DOHH2 (cell line): ENCODE measurements around the gene STRN.

ENCODE experiments used
- H3F3A ChIP-seq: fragments of 200-600 bp; sonication (generic), shearing (Covaris generic); 2 replicates; pipeline ENCODE4 v1.6.0; 2016; ENCODE audit warnings: antibody characterized with exemption, mild to moderate bottlenecking; ENCODE audit not compliant: control insufficient read depth, insufficient read depth
- H3K27ac ChIP-seq: fragments of 200-600 bp; sonication (generic); 2 replicates; pipeline ENCODE4 v1.5.1; 2014; ENCODE audit warnings: low read depth, mild to moderate bottlenecking, low read length, moderate library complexity
- H3K27me3 ChIP-seq: fragments of 200-600 bp; sonication (generic); 2 replicates; pipeline ENCODE4 v1.6.1; 2014; ENCODE audit warnings: mild to moderate bottlenecking, low read length, mixed read lengths; ENCODE audit not compliant: control insufficient read depth
- H3K36me3 ChIP-seq: fragments of 200-600 bp; sonication (generic); 2 replicates; pipeline ENCODE4 v1.6.1; 2014; ENCODE audit warnings: mild to moderate bottlenecking, low read length, moderate library complexity, mixed read lengths; ENCODE audit not compliant: control insufficient read depth
- H3K4me1 ChIP-seq: fragments of 200-600 bp; sonication (generic); 2 replicates; pipeline ENCODE4 v1.6.1; 2014; ENCODE audit warnings: mild to moderate bottlenecking, low read length, mixed read lengths; ENCODE audit not compliant: control insufficient read depth
- H3K4me2 ChIP-seq: fragments of 200-600 bp; sonication (generic); 2 replicates; pipeline ENCODE4 v1.6.0; 2014; ENCODE audit warnings: mild to moderate bottlenecking, low read length, moderate library complexity
- H3K4me3 ChIP-seq: fragments of 200-600 bp; sonication (generic); 2 replicates; pipeline ENCODE4 v1.5.1; 2014; ENCODE audit warnings: mild to moderate bottlenecking, low read length, mixed read lengths
- H3K79me2 ChIP-seq: fragments of 200-600 bp; sonication (generic); 2 replicates; pipeline ENCODE4 v1.6.1; 2014; ENCODE audit warnings: mild to moderate bottlenecking, low read length, mixed read lengths; ENCODE audit not compliant: control insufficient read depth
- H3K9me2 ChIP-seq: fragments of 200-600 bp; sonication (generic); replicated peaks from 2 replicates; pipeline ENCODE4 v1.6.1; 2014; ENCODE audit warnings: mild to moderate bottlenecking, low read length, mixed read lengths; ENCODE audit not compliant: control insufficient read depth
- H3K9me3 ChIP-seq: fragments of 200-600 bp; sonication (generic); 2 replicates; pipeline ENCODE4 v1.6.1; 2014; ENCODE audit warnings: antibody characterized with exemption, low read length, mixed read lengths; ENCODE audit not compliant: control insufficient read depth, insufficient read depth
- H4K20me1 ChIP-seq: fragments of 200-600 bp; sonication (generic); 2 replicates; pipeline ENCODE4 v1.6.0; 2014; ENCODE audit warnings: low read depth, mild to moderate bottlenecking, antibody characterized with exemption, low read length, moderate library complexity; ENCODE audit not compliant: control insufficient read depth, insufficient read depth
- CTCF ChIP-seq: fragments of 200-600 bp; sonication (generic); IDR thresholded peaks from one replicate; pipeline ENCODE4 v1.5.1; 2014; ENCODE audit warnings: antibody characterized with exemption, mild to moderate bottlenecking, low read depth, low read length; ENCODE audit not compliant: poor library complexity, severe bottlenecking
- EZH2phosphoT487 ChIP-seq: fragments of 200-600 bp; sonication (generic); IDR thresholded peaks from 2 replicates; pipeline ENCODE4 v1.6.1; 2017; ENCODE audit warnings: borderline replicate concordance, mild to moderate bottlenecking, antibody characterized with exemption, low read length, moderate library complexity, mixed read lengths

The STRN gene

GRCh38 chr2:36965751-36966369, 476 bp downstream of the STRN start:
- TF ChIP-seq CTCF (no peak), EZH2phosphoT487 (no peak)
- H3K4me2 ChIP-seq = peak overlapping the region; percentile 81
- no peaks in the 10 kb centered on the region for H4K20me1 ChIP-seq
- H3F3A ChIP-seq = peaks cover 11% of the 10 kb centered on the region
- H3K9me2 ChIP-seq = no peaks in the 10 kb centered on the region
- H3K4me3 ChIP-seq = peak overlapping the region; percentile 95
- peaks cover 29% of the 10 kb centered on the region for H3K4me1 ChIP-seq
- H3K9me3 ChIP-seq = no peaks in the 10 kb centered on the region
- H3K36me3 ChIP-seq = peaks cover 3% of the 10 kb centered on the region
- H3K27ac ChIP-seq = peak overlapping the region; percentile 65
- peaks cover 52% of the 10 kb centered on the region for H3K79me2 ChIP-seq
- no peaks in the 10 kb centered on the region for H3K27me3 ChIP-seq

- peaks cover 29% of the 10 kb centered on the region for H3K4me1 ChIP-seq
- no peak overlapping the region for H3K27ac ChIP-seq
These were observed 1.1 kb downstream of the STRN start for GRCh38 chr2:36965206-36965605.

GRCh38 chr2:36964496-36965058, 1.8 kb downstream of the STRN start:
- Histone ChIP-seq H3K79me2 (peaks cover 62% of the 10 kb centered on the region), H3F3A (peaks cover 11% of the 10 kb centered on the region), H3K9me2 (no peaks in the 10 kb centered on the region), H3K4me3 (peak overlapping the region; percentile 95), H3K36me3 (peaks cover 6% of the 10 kb centered on the region), H3K9me3 (no peaks in the 10 kb centered on the region), H3K27me3 (no peaks in the 10 kb centered on the region), H3K27ac (no peak overlapping the region), H3K4me2 (peak overlapping the region; percentile 81), H4K20me1 (no peaks in the 10 kb centered on the region), H3K4me1 (peaks cover 29% of the 10 kb centered on the region)
- TF ChIP-seq CTCF (no peak), EZH2phosphoT487 (no peak)

More at GRCh38 chr2:36965206-36965605, 1.1 kb downstream of the STRN start:
- peaks cover 58% of the 10 kb centered on the region for H3K79me2 ChIP-seq
- no peak for TF ChIP-seq EZH2phosphoT487
- TF ChIP-seq CTCF = no peak
- peaks cover 11% of the 10 kb centered on the region for H3F3A ChIP-seq
- peak overlapping the region; percentile 81 for H3K4me2 ChIP-seq
- H3K36me3 ChIP-seq = peaks cover 4% of the 10 kb centered on the region
- no peaks in the 10 kb centered on the region for H3K27me3 ChIP-seq
- no peaks in the 10 kb centered on the region for H4K20me1 ChIP-seq
- no peaks in the 10 kb centered on the region for H3K9me3 ChIP-seq
- no peaks in the 10 kb centered on the region for H3K9me2 ChIP-seq
- peak overlapping the region; percentile 95 for H3K4me3 ChIP-seq
